Measurements from ENCODE around the gene C10orf67. TPM values are rescaled to one million over a fixed set of nuclear protein-coding genes. Genes with fewer than 3 reads are reported as not detected.

Gene C10orf67
- total and polyA plus RNA-seq, 2 of the 8 experiments (the other 6 are each of a cell fraction or from before 2014, with no cell fraction given): 0.05 to 0.11 TPM

GRCh38 chr10:23341004-23341403 lies 3.6 kb downstream of the C10orf67 start (continued):
- TF ChIP-seq HDAC6 (IDR thresholded peaks at IDR 0.05; ENCODE audit: low read depth, low read length) (no peak), GABPA (IDR thresholded peaks at IDR 0.05; ENCODE audit: borderline replicate concordance, insufficient read depth, low read length) (no peak), MAX (IDR thresholded peaks at IDR 0.05) (no peak), CTBP2 (IDR thresholded peaks at IDR 0.05; ENCODE audit: borderline replicate concordance, insufficient read depth, insufficient read length, low read length) (no peak)

All from H1 (cell line).